Gastrocnemius medialis (tissue), 4 donors: ENCODE measurements around the gene ZNF710.

Source experiments
- POLR2A ChIP-seq, 2 donors: fragments of 450-650 bp; IDR thresholded peaks; one replicate each; pipeline ENCODE4 v1.6.1; 2017; ENCODE audit warnings: antibody characterized with exemption in 2 of 2, mild to moderate bottlenecking in 2 of 2, moderate library complexity in 2 of 2
- TF ChIP-seq, protein P1 (sequence below), 5 experiments: fragments of 450-650 bp in 3 of 5; fragments of 200-600 bp in 2 of 5; sonication (generic) in 2 of 5; IDR thresholded peaks in 4 of 5; conservative IDR thresholded peaks in 1 of 5; 1 replicate in 4 of 5; 2 replicates in 1 of 5; pipeline ENCODE4 v1.5.1; 2016 to 2019; ENCODE audit warnings: antibody characterized with exemption in 5 of 5, mild to moderate bottlenecking in 3 of 5, moderate library complexity in 3 of 5

- TF ChIP-seq POLR2A (IDR thresholded peaks at IDR 0.05): no peak
- TF ChIP-seq, protein P1, sequence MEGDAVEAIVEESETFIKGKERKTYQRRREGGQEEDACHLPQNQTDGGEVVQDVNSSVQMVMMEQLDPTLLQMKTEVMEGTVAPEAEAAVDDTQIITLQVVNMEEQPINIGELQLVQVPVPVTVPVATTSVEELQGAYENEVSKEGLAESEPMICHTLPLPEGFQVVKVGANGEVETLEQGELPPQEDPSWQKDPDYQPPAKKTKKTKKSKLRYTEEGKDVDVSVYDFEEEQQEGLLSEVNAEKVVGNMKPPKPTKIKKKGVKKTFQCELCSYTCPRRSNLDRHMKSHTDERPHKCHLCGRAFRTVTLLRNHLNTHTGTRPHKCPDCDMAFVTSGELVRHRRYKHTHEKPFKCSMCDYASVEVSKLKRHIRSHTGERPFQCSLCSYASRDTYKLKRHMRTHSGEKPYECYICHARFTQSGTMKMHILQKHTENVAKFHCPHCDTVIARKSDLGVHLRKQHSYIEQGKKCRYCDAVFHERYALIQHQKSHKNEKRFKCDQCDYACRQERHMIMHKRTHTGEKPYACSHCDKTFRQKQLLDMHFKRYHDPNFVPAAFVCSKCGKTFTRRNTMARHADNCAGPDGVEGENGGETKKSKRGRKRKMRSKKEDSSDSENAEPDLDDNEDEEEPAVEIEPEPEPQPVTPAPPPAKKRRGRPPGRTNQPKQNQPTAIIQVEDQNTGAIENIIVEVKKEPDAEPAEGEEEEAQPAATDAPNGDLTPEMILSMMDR (IDR thresholded peaks at IDR 0.05 in 4 of 5, conservative IDR thresholded peaks at IDR 0.05 in 1 of 5): peak; percentile 78 to 84 (median 79)
Observed at GRCh38 chr15:90071220-90071807, 70.2 kb downstream of the ZNF710 start.
